ENCODE results near the gene ABHD16A.

The ABHD16A gene

GRCh38 chr6:31690231-31691077 is 12.7 kb downstream of the ABHD16A start:
- DNase-seq = no peak

GRCh38 chr6:31689249-31690110 is 13.6 kb downstream of the ABHD16A start:
- no peak for DNase-seq

- DNase-seq = no peak
Measured at GRCh38 chr6:31687860-31688693, 15.0 kb downstream of the ABHD16A start.

DNA sequence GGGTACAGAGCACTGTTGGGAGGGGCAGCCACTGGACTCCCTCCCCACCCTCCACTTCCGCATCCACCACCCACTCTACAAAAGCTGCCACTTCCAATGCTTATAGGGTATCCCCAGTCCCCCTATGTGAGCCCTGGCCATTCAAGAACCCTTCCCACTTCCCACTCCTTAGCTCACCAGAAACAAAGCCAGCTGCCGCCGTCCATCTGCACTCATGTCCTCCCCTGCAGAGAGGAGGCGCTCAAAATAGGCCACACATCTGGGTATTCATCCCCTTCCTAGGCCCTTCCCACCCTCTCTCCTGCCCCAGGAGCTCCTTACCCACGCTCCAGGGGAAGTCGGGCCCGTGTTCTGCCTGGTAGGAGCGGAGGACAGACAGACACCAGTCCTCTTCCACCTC is 15.8 kb downstream of the ABHD16A start:
- DNase-seq = no peak

GRCh38 chr6:31686483-31686882 is 16.6 kb downstream of the ABHD16A start:
- DNase-seq = no peak

GRCh38 chr6:31683591-31683990 is 19.5 kb downstream of the ABHD16A start:
- DNase-seq = no peak

DNA sequence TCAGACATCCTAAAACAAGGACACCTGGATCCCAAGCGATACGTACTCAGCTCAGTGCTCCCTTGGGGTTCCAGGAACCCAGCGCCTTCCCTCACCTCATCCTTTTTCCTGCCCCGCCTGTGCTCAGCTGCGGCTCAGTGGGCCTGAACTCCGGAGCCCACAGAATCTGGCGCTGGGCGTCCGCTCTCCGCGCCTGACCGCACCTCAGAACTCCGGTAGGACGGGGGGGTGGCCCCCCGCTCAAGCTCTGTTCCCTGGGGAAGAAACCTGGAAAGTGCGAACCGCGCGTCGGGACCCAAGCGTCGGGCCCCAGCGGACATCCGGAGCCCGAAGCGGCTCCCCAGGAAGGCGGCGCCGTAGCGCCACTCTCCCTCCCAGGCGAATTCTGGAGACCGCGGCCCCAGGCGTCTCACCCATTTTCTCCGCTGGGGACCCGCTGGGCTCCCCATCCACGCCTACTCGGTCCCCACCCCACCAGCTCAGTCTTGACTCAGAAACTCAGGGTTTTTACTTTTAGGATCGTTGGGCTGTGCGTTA is 21.9 kb downstream of the ABHD16A start:
- DNase-seq = peak in 21 of 51 donors; percentile 4 to 69 (median 26)

GRCh38 chr6:31680226-31681134 is 22.6 kb downstream of the ABHD16A start, which contains the start of gene LY6G5C:
LY6G5C (minus strand) TSS chr6:31681067; CDS start chr6:31680373, 694 bp downstream.
- DNase-seq = peak in 46 of 51 donors; percentile 4 to 83 (median 60)

- no peak for DNase-seq
Measured at GRCh38 chr6:31677955-31678354, 25.2 kb downstream of the ABHD16A start.

- no peak for DNase-seq
Measured at GRCh38 chr6:31676904-31677303, 26.2 kb downstream of the ABHD16A start.

- no peak for DNase-seq
Measured at GRCh38 chr6:31676322-31676903, 26.7 kb downstream of the ABHD16A start.

- no peak for DNase-seq
Measured at GRCh38 chr6:31669676-31670075, 33.4 kb downstream of the ABHD16A start, which contains the start of gene LY6G5B. LY6G5B (plus strand) TSS chr6:31669976; CDS start chr6:31670951, 975 bp downstream.

DNA sequence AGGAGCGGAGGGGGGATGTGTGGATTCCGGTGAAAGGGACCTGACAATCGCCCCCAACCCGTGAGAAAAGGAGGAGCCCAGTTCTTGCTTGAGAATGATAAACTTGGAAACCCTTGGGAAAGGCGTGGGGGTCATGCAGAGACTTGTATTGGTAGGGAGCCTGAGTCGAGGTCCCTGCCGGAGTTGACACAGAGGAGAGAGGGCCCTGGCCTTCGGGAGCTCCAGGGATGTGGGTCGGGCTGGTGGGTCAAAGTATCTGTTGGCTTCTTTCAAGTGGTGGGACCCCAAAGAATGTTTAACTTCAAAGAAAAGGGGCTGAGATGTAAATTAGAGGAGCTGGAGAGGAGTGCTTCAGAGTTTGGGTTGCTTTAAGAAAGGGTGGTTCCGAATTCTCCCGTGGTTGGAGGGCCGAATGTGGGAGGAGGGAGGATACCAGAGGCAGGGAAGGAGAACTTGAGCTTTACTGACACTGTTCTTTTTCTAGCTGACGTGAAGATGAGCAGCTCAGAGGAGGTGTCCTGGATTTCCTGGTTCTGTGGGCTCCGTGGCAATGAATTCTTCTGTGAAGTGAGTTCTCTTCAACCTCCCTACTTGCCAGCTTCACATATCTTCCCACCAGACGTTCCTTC is 36.7 kb downstream of the ABHD16A start:
- peak in 1 of 51 donors; percentile 40 for DNase-seq

DNA sequence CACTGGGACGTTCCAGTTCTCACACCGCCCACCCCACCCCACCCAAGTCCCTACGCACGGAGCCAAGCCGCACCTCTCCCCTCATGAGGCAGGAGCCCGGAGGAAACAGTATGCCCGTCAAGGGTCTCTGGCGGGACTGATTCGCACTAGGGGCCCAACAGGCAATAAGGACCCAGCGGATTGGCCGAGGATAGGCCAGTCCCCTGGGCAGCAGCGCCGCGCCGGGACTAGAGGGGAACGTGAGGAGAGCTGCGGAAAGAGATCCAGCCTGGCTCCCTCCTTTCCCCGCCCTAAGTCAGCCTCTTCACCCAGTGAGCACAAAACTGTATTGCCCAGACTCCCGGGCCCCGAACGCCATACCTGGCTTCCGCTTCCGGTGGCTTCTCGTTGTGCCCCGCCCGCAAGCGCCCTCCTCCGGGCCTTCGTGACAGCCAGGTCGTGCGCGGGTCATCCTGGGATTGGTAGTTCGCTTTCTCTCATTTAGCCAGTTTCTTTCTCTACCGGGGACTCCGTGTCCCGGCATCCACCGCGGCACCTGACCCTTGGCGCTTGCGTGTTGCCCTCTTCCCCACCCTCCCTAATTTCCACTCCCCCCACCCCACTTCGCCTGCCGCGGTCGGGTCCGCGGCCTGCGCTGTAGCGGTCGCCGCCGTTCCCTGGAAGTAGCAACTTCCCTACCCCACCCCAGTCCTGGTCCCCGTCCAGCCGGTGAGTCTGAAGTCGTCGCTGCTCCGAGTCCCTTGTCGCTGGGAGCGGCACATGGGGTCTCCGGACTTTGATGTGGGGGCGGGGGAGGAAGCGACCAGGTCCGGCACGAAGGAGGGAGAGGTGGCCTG is 37.4 kb downstream of the ABHD16A start, which contains the start of gene CSNK2B:
Gene CSNK2B (plus strand): TSS at position 580 of the 836 bp plus-strand sequence. CDS start 752 bp downstream, outside the sequence.
- DNase-seq = peak in 50 of 51 donors; percentile 79 to 99 (median 98)

GRCh38 chr6:31664790-31665500 is 38.2 kb downstream of the ABHD16A start, which contains the start of gene GPANK1:
GPANK1 (minus strand) TSS chr6:31664997; CDS start chr6:31664478, 519 bp downstream.
- peak in 50 of 51 donors; percentile 46 to 94 (median 78) for DNase-seq

DNA sequence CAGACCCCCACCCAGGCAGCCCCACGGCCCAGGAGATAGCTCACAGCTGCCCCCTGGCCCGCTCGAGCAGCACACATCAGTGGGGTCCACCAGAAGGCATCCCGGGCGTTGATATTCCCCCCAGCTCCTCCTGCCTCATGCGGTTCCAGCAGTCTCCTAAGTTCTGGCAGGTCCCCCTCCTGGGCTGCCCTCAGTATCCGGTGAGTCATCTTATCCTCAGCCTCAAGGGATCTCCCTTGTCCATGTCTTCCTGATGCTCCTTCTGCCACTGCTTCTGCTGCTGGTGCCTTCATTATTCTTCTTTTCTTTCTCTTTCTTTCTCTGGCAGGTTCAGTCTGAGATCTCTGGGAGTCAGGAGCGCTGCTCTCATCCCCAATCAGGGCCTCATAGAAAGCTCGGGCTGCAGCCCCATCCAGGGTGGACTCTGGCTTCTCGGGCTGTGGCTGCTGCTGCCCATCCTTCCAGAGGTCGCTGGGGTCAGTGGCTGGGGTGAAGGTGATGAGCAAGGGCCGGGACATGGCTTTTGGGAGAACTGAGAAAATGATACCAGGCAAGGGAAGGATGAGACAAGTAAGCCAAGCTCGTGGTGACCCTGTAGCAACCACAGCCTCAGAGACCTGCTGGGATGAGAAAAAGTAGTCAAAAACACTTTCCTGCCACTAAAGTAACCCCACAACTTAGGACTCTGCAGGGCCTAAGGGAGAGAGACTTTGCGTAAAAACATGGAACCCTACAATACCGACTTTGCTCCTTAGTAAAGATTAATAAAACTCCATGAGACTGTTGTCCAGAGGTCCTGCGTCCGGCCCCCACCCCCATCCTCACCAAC is 38.9 kb downstream of the ABHD16A start:
- peak in 3 of 51 donors; percentile 5 to 13 (median 6) for DNase-seq

All from hypothalamus (tissue), 51 donors.